Mesenchymal stem cell (in vitro differentiated cells and primary cell): ENCODE results near the gene GSTO2.
A peak's percentile ranks its signal among the peaks of the same experiment; 100 is the strongest.

Experiments used
- DNase-seq: peaks from one replicate; pipeline ENCODE4 v3.0.0-alpha.2; 2013
- H2AFZ ChIP-seq: one replicate; pipeline ENCODE4 v1.6.1; 2013; ENCODE audit warnings: low read depth, mild to moderate bottlenecking, control low read depth, inconsistent platforms, low read length, moderate library complexity
- H2AK5ac ChIP-seq: 2 replicates; pipeline ENCODE4 v1.6.1; 2013; ENCODE audit warnings: low read length, moderate library complexity, mild to moderate bottlenecking, inconsistent platforms; ENCODE audit not compliant: severe bottlenecking
- H2BK120ac ChIP-seq: one replicate; pipeline ENCODE4 v1.6.1; 2013; ENCODE audit warnings: low read depth, mild to moderate bottlenecking, inconsistent platforms, low read length, moderate library complexity
- H2BK12ac ChIP-seq, 2 experiments: one replicate each; pipeline ENCODE4 v1.6.1; 2013; ENCODE audit warnings: inconsistent platforms in 2 of 2, low read length in 2 of 2, mild to moderate bottlenecking in 2 of 2, moderate library complexity in 2 of 2, control low read depth in 1 of 2
- H2BK15ac ChIP-seq: one replicate; pipeline ENCODE4 v1.6.1; 2013; ENCODE audit warnings: mild to moderate bottlenecking, low read depth, inconsistent platforms; ENCODE audit not compliant: poor library complexity, severe bottlenecking
- H2BK5ac ChIP-seq: 2 replicates; pipeline ENCODE4 v1.6.1; 2013; ENCODE audit warnings: low read depth, mild to moderate bottlenecking, low read length, control low read depth, inconsistent platforms; ENCODE audit not compliant: poor library complexity, severe bottlenecking
- H3K14ac ChIP-seq, 2 experiments: one replicate each; pipeline ENCODE4 v1.6.1; 2013; ENCODE audit warnings: inconsistent platforms in 2 of 2, low read length in 2 of 2, control low read depth in 1 of 2, mild to moderate bottlenecking in 1 of 2, moderate library complexity in 1 of 2
- H3K18ac ChIP-seq, 2 experiments: one replicate each; pipeline ENCODE4 v1.6.1; 2013; ENCODE audit warnings: inconsistent platforms in 2 of 2, low read length in 2 of 2, control low read depth in 1 of 2, low read depth in 1 of 2, mild to moderate bottlenecking in 1 of 2
- H3K23ac ChIP-seq, 2 experiments: one replicate each; pipeline ENCODE4 v1.6.1; 2013; ENCODE audit warnings: inconsistent platforms in 2 of 2, low read length in 2 of 2, mild to moderate bottlenecking in 2 of 2, moderate library complexity in 2 of 2, control low read depth in 1 of 2
- H3K27ac ChIP-seq: 2 replicates; pipeline ENCODE4 v1.5.1; 2013; ENCODE audit warnings: mild to moderate bottlenecking, moderate library complexity, low read length, control low read depth, inconsistent platforms; ENCODE audit not compliant: poor library complexity, severe bottlenecking
- H3K27me3 ChIP-seq, 2 experiments: 2 replicates each; pipeline versions ENCODE4 v1.6.1 to v1.7.0; 2013; ENCODE audit warnings: low read length in 2 of 2, mild to moderate bottlenecking in 2 of 2, moderate library complexity in 2 of 2, control low read depth in 1 of 2, inconsistent platforms in 1 of 2; ENCODE audit not compliant: control insufficient read depth in 1 of 2, insufficient read depth in 1 of 2
- H3K36me3 ChIP-seq, 2 experiments: 2 replicates each; pipeline versions ENCODE4 v1.6.1 to v1.7.0; 2013; ENCODE audit warnings: low read length in 2 of 2, control low read depth in 1 of 2, inconsistent platforms in 1 of 2, low read depth in 1 of 2, mild to moderate bottlenecking in 1 of 2; ENCODE audit not compliant: insufficient read depth in 2 of 2, control insufficient read depth in 1 of 2
- H3K4ac ChIP-seq, 2 experiments: one replicate each; pipeline ENCODE4 v1.6.1; 2013; ENCODE audit warnings: inconsistent platforms in 2 of 2, low read length in 2 of 2, mild to moderate bottlenecking in 2 of 2, moderate library complexity in 2 of 2, control low read depth in 1 of 2, low read depth in 1 of 2
- H3K4me1 ChIP-seq: 2 replicates; pipeline ENCODE4 v1.6.1; 2013; ENCODE audit warnings: low read depth, low read length, control low read depth; ENCODE audit not compliant: control insufficient read depth, insufficient read depth
- H3K4me2 ChIP-seq: 2 replicates; pipeline ENCODE4 v1.6.1; 2013; ENCODE audit warnings: low read length, mild to moderate bottlenecking, inconsistent platforms; ENCODE audit not compliant: poor library complexity, severe bottlenecking
- H3K4me3 ChIP-seq, 2 experiments: 2 replicates each; pipeline versions ENCODE4 v1.5.1 to v1.7.0; 2013; ENCODE audit warnings: low read length in 2 of 2, mild to moderate bottlenecking in 2 of 2, control low read depth in 1 of 2, low read depth in 1 of 2; ENCODE audit not compliant: insufficient read depth in 1 of 2
- H3K79me1 ChIP-seq: replicated peaks from 2 replicates; pipeline ENCODE4 v1.6.1; 2013; ENCODE audit warnings: mild to moderate bottlenecking, control low read depth, low read length, inconsistent platforms; ENCODE audit not compliant: poor library complexity, severe bottlenecking
- H3K9ac ChIP-seq: 2 replicates; pipeline ENCODE4 v1.7.0; 2013; ENCODE audit warnings: mild to moderate bottlenecking, low read length, moderate library complexity
- H3K9me3 ChIP-seq: 2 replicates; pipeline ENCODE4 v1.7.0; 2013; ENCODE audit warnings: mild to moderate bottlenecking, low read length; ENCODE audit not compliant: control insufficient read depth
- H4K8ac ChIP-seq: one replicate; pipeline ENCODE4 v1.6.1; 2013; ENCODE audit warnings: inconsistent platforms, mild to moderate bottlenecking, low read length, moderate library complexity
- H4K91ac ChIP-seq: one replicate; pipeline ENCODE4 v1.6.1; 2013; ENCODE audit warnings: mild to moderate bottlenecking, low read length, inconsistent platforms
- WGBS: methylation state at CpG from one replicate; pipeline ENCODE4 v1.1.7; 2013; ENCODE audit warnings: mixed read lengths; 5-methylcytosine and 5-hydroxymethylcytosine counted together

Gene GSTO2

GRCh38 chr10:104273899-104274575 is 5.1 kb downstream of the GSTO2 start:
- no peak overlapping the region for H2BK120ac ChIP-seq
- H2BK15ac ChIP-seq, result no peak overlapping the region
- H3K9me3 ChIP-seq, result no peaks in the 10 kb centered on the region
- H3K4me1 ChIP-seq, result peaks cover 6% of the 10 kb centered on the region
- H4K8ac ChIP-seq, result no peak overlapping the region
- no peak overlapping the region for H4K91ac ChIP-seq
- no peak overlapping the region for H2AK5ac ChIP-seq
- H3K79me1 ChIP-seq, result no peaks in the 10 kb centered on the region
- DNase-seq, result peak; percentile 49
- H3K36me3 ChIP-seq, result peaks cover 0 to 7% of the 10 kb centered on the region in 2 experiments
- no peak overlapping the region for H3K4ac ChIP-seq
- no peak overlapping the region for H3K23ac ChIP-seq
- no peak overlapping the region for H2AFZ ChIP-seq
- no peak overlapping the region for H3K14ac ChIP-seq
- no peak overlapping the region for H2BK5ac ChIP-seq
- 80% methylated on average over 4 of the region's 4 CpGs for WGBS
- no peak overlapping the region for H2BK12ac ChIP-seq
- H3K4me3 ChIP-seq, result peak overlapping the region in 1 of 2 experiments; percentile 46
- peak overlapping the region; percentile 83 for H3K9ac ChIP-seq
- peaks cover 0 to 23% of the 10 kb centered on the region in 2 experiments for H3K27me3 ChIP-seq
- H3K18ac ChIP-seq, result no peak overlapping the region
- H3K27ac ChIP-seq, result no peak overlapping the region
- H3K4me2 ChIP-seq, result no peak overlapping the region

- Histone ChIP-seq H3K9ac (peak overlapping the region; percentile 83), H2BK15ac (peak overlapping the region; percentile 56), H3K4ac (no peak overlapping the region), H3K27me3 (peaks cover 0 to 26% of the 10 kb centered on the region in 2 experiments), H3K4me2 (peak overlapping the region; percentile 1), H2AFZ (no peak overlapping the region), H4K8ac (no peak overlapping the region), H2AK5ac (no peak overlapping the region), H3K36me3 (no peaks in the 10 kb centered on the region), H3K27ac (no peak overlapping the region), H3K79me1 (no peaks in the 10 kb centered on the region), H3K18ac (no peak overlapping the region), H3K4me1 (peaks cover 6% of the 10 kb centered on the region), H3K23ac (peak overlapping the region in 1 of 2 experiments; percentile 1), H2BK12ac (no peak overlapping the region), H3K14ac (no peak overlapping the region), H4K91ac (no peak overlapping the region), H3K9me3 (no peaks in the 10 kb centered on the region), H2BK120ac (no peak overlapping the region), H3K4me3 (peak overlapping the region in 1 of 2 experiments; percentile 46), H2BK5ac (no peak overlapping the region)
- 38% methylated on average over 42 of the region's 42 CpGs for WGBS
- no peak for DNase-seq
Measured at GRCh38 chr10:104274762-104275721, 6.1 kb downstream of the GSTO2 start.

- no peak overlapping the region for H2BK5ac ChIP-seq
- peaks cover 0 to 26% of the 10 kb centered on the region in 2 experiments for H3K27me3 ChIP-seq
Measured at GRCh38 chr10:104276192-104276591, 7.2 kb downstream of the GSTO2 start.

GRCh38 chr10:104277785-104278184 is 8.8 kb downstream of the GSTO2 start:
- peaks cover 0 to 37% of the 10 kb centered on the region in 2 experiments for H3K27me3 ChIP-seq
- no peak overlapping the region for H3K18ac ChIP-seq
- H3K27ac ChIP-seq, result no peak overlapping the region
- H3K4me3 ChIP-seq, result no peak overlapping the region
- no peaks in the 10 kb centered on the region for H3K36me3 ChIP-seq
- H3K14ac ChIP-seq, result no peak overlapping the region
- no peak overlapping the region for H4K8ac ChIP-seq
- peaks cover 6% of the 10 kb centered on the region for H3K4me1 ChIP-seq
- no peak overlapping the region for H3K4ac ChIP-seq
- no peaks in the 10 kb centered on the region for H3K79me1 ChIP-seq
- H2BK120ac ChIP-seq, result no peak overlapping the region
- H2BK5ac ChIP-seq, result no peak overlapping the region
- H2BK12ac ChIP-seq, result no peak overlapping the region
- no peak overlapping the region for H2AFZ ChIP-seq
- no peaks in the 10 kb centered on the region for H3K9me3 ChIP-seq
- no peak overlapping the region for H3K23ac ChIP-seq
- no peak overlapping the region for H3K9ac ChIP-seq
- H4K91ac ChIP-seq, result no peak overlapping the region
- no peak overlapping the region for H2AK5ac ChIP-seq
- no peak for DNase-seq
- WGBS, result no CpG with 5 or more reads among the region's 2 CpGs
- H3K4me2 ChIP-seq, result no peak overlapping the region
- H2BK15ac ChIP-seq, result no peak overlapping the region

More at GRCh38 chr10:104276192-104276591, 7.2 kb downstream of the GSTO2 start:
- Histone ChIP-seq H3K4me1 (peaks cover 6% of the 10 kb centered on the region), H4K91ac (no peak overlapping the region), H3K27ac (no peak overlapping the region), H3K4ac (no peak overlapping the region), H3K14ac (no peak overlapping the region), H2BK15ac (no peak overlapping the region), H3K4me2 (no peak overlapping the region), H2AK5ac (no peak overlapping the region), H3K23ac (no peak overlapping the region), H2AFZ (no peak overlapping the region), H4K8ac (no peak overlapping the region), H3K36me3 (no peaks in the 10 kb centered on the region), H2BK120ac (no peak overlapping the region), H3K79me1 (no peaks in the 10 kb centered on the region), H3K9me3 (no peaks in the 10 kb centered on the region), H2BK12ac (no peak overlapping the region), H3K9ac (no peak overlapping the region), H3K18ac (no peak overlapping the region), H3K4me3 (no peak overlapping the region)
- WGBS, result 83% methylated on average over 1 of the region's 1 CpG
- DNase-seq, result no peak
